Measurements from ENCODE around the gene MSI2.

Gene MSI2

GRCh38 chr17:57444682-57445450 is 188.5 kb downstream of the MSI2 start:
- no peak for DNase-seq

- no peak for DNase-seq
These were observed 189.6 kb downstream of the MSI2 start for GRCh38 chr17:57445772-57446472.

GRCh38 chr17:57447357-57447989 is 191.2 kb downstream of the MSI2 start:
- DNase-seq: no peak

GRCh38 chr17:57447990-57448758 is 191.9 kb downstream of the MSI2 start:
- DNase-seq: no peak

GRCh38 chr17:57448759-57449283 is 192.5 kb downstream of the MSI2 start:
- no peak for DNase-seq

GRCh38 chr17:57451191-57451590 is 194.9 kb downstream of the MSI2 start:
- DNase-seq: no peak

- no peak for DNase-seq
These were observed 195.3 kb downstream of the MSI2 start for GRCh38 chr17:57451643-57452042.

- DNase-seq: no peak
These were observed 197.6 kb downstream of the MSI2 start for GRCh38 chr17:57453841-57454425.

GRCh38 chr17:57454729-57455062 is 198.4 kb downstream of the MSI2 start:
- DNase-seq: no peak

- DNase-seq: peak; percentile 42
These were observed 199.0 kb downstream of the MSI2 start for GRCh38 chr17:57455063-57455914.

GRCh38 chr17:57456622-57457021 is 200.3 kb downstream of the MSI2 start:
- DNase-seq: no peak

GRCh38 chr17:57457188-57457587 is 200.9 kb downstream of the MSI2 start:
- DNase-seq: no peak

- DNase-seq: no peak
These were observed 202.5 kb downstream of the MSI2 start for GRCh38 chr17:57458718-57459285.

- DNase-seq: no peak
These were observed 203.1 kb downstream of the MSI2 start for GRCh38 chr17:57459286-57459915.

- DNase-seq: no peak
These were observed 204.8 kb downstream of the MSI2 start for GRCh38 chr17:57461082-57461481.

- no peak for DNase-seq
These were observed 205.8 kb downstream of the MSI2 start for GRCh38 chr17:57462007-57462579.

- DNase-seq: no peak
These were observed 207.0 kb downstream of the MSI2 start for GRCh38 chr17:57463103-57463885.

GRCh38 chr17:57464191-57464864 is 208.0 kb downstream of the MSI2 start:
- DNase-seq: no peak

GRCh38 chr17:57465610-57466009 is 209.3 kb downstream of the MSI2 start:
- DNase-seq: no peak

Measured in activated gamma-delta T cell treated with Interleukin-2 at 50 U/mL for 16 hours (primary cell).